Hematopoietic multipotent progenitor cell treated with erythropoietin and hydrocortisone succinate and interleukin-3 and kit ligand, for 8 days (in vitro differentiated cells): ENCODE results near the gene AIG1.
A peak's percentile ranks its signal among the peaks of the same experiment; 100 is the strongest.

Experiments used
- DNase-seq: peaks from one replicate; pipeline ENCODE4 v3.0.0-alpha.2; 2015

Gene AIG1

DNA sequence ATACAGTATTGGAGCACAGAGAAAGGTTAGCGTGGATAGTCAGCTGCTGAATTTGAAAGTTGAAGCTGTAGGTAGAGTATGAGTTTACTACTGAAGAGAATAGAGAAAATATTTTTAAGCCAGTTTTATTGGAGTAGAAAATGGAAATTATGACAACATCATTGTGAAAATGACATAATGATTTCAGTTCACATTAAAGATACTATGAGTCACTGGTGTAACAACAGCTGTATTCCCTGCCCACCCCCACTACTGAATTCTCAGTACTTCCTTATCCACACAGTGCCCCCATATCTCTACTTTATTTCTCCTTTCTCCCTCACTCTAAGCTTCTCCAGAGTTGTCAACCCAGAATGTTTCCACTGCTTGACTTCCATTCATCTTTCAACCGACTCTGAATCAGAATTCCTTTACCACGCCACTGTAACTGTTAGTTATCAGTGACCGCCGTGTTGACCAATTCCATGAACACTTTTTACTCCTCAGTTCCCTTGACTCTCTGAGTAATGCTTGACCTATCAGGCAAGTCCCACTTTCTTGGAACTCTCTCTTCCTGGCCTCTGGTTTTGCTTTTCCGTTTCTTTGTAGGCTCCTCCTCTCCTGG is 139.6 kb downstream of the AIG1 start:
- DNase-seq: no peak

DNA sequence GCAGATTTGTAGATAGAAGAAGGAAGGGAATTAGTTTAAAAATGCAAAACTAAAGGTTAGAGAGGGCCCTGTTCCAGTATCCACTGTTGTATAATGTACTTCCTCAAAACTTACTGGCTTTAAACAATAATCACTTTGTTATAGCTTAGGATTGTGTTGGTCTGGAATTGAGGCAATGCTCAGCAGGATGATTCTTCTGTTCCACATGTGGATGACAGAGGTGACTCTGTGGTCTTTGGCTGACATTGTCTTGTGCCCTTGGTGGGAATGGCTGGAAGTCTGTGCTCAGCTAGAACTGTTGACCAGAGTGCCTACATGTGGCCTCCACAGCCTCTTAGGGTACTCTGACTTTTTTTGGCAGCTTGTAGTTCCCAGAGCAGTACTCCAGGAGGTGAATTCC is 143.4 kb downstream of the AIG1 start:
- DNase-seq: no peak

DNA sequence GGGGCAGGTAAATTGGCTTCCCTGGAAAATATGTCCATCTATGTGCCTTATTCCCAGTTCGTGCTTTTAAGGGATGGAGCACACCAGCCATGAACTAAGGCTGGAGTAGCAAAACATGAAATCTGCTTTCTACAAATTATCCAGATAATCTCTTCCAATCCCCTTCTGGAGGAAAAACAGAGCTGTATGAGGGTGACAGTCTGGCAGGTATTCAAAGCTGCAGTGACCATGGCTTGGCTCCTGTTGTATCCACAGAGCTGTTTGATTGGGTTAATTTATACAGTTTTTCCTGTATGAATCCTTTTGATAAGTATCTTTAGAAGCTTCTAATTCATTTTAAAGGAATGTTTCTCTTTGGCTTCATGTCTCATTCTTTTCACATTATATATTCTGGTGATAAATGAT is 144.4 kb downstream of the AIG1 start:
- no peak for DNase-seq

DNA sequence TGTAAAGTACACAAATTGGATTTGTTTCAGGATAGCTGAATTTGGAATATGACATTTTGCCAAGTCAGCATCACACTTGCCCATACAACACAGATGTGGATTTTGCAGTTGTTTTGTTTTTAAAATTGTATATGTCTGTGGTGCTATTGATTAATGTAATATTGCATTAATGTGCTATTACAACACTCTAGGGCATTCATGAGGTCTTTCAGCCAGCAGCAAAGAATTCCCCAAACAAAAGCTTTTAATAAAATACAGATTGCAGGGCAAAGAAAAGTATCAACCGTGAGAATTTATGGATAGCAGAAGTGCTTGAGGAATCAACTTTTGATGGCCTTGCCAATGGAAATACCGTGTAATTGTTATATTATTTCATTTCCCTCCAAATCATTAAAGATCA is 144.9 kb downstream of the AIG1 start:
- no peak for DNase-seq

DNA sequence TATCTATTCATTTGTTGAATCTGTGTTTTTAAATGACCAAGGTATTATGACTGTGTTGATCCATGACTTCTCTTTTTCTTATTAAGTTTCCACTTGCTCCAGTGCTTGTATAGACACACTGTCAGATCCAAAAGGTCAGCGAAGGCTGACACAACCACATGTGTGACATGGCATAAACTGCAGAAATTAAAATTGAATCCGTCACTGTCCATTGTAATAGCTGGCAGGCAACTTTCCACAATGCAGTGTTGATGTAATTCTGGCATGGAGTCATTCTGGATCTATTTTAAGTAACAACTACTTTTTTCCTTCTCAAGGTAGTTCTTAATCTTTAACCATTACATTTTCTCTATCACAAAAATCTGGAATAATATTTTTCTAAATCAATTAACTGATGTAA is 145.3 kb downstream of the AIG1 start:
- no peak for DNase-seq

DNA sequence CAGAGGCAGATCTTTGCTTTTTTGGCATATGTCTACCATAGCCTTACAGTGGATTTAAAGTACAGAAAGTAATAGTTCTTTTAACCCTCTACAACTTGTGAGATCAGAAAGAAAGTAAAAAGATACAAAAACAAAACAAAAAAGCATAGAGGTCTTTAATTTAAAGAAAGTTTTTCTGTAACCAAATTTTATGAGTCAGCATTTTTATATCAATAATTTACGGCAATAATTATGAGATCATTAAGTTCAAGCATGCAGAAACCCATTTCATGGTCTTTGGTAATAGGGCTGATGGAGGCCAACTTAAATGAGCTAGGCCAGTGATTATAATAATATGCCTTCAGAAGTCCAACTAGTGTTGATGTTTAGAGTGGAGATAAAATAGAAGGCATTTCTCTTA is 145.9 kb downstream of the AIG1 start:
- no peak for DNase-seq

DNA sequence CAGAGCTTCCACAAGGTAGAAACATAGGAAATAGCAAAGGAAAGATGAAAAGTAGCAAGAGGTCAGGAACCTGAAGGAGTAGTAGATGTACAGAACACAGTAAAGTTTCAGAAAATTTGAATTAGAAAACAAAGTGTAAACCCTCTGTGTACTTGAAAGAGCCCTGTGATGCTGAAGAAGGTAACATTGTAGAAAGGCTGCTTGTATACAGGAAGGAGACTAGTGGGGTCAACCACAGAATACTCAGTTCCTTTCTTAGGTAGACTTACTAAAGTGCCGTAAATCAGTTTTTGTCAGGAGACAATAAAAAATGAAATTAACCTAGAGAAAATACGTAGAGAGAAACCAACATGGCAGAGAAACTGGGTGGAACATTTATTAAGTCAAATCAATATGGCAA is 149.7 kb downstream of the AIG1 start:
- no peak for DNase-seq

DNA sequence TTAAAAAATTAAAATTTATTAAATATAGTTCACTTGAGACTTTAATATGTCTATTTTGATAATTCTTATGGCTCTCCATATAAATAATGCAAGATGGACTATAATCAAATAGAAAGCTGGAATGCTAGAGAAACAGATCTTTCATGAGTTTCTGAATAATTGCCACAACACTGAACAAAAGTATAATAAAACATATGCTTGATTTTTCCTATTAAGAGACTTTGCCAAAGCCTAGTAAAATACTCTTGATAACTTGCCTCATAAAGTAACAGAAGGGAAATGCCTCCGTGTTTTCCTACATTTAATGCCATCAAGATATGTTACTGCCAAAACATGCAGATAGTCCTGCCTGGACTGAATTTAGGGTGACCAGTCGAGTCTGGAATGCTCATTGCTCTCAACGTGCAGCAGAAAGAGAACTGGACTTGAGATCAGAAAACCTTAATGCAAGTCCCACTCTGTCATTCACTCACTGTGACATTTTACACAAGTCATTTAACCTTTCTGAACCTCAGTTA is 153.2 kb downstream of the AIG1 start:
- no peak for DNase-seq

DNA sequence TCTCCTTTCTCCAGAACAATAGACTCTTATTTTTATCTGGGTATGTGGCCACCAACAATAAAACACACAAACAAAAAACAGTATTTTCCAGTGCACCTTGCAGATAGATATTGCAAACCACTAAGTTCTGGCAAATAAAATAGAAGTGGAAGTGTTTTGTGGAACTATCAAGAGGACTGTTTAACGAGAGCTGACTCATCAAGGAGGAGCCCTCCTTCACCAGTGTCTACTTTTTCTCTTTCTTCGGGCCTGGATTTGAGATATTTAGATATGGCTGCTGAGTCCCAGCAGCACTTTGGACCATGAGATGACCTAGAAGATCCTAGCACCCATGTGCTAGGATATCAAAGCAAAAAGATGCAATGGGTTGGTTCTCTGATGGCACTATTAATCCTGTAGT is 154.7 kb downstream of the AIG1 start:
- DNase-seq: no peak

DNA sequence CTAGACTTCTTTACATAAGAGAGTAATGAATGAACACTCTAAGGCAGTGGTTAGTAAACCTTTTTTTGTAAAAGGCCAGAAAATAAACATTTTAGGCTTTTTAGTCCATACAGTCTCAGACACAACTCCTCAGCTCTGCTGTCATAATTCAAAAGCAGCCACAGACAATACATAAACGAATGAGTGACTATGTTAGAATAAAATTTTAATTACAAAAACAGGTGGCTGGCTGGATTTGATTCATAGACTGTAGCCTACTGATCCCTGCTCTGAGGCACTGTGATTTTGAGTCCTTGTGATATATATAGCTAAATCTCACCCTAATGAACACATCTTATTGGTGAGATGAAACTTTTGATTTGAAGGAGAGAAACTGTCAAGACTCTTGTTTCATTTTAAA is 155.1 kb downstream of the AIG1 start:
- DNase-seq: no peak

DNA sequence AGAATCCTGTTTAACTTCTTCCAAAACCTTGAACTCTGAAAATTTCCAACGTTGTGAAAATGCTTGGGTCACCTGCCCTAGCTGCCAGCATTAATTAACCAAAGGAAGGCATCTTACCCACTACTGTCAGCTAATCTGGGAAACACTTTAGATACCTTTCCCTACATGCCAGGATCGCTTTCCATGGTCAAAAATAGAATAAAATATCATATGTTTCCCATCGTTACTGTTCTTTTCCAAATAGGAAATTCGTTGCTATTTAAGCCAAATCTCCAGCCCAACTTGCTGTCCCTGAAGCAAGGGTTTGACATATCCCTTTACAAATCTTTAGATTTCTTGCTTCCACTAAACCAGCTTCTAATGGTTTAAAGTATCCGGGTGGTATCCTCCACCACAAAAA is 157.5 kb downstream of the AIG1 start:
- no peak for DNase-seq

DNA sequence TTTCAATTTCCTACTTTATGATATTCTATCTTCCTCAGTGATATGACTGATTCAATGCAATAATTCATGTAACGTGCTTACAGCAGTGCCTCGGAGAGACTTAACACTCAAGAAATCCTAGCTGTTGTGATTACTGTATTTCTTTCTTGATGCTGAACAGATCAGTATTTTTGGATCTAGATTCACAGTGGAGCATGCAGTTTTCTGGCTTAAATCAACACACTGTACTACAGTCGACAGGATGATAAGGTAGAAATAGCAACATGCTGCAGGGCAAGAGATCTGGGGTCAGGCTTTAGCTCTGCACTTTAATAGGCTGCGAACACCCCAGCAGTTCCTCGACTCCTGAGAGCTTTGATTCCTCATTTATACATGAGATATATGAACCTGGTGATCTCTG is 161.0 kb downstream of the AIG1 start:
- no peak for DNase-seq

DNA sequence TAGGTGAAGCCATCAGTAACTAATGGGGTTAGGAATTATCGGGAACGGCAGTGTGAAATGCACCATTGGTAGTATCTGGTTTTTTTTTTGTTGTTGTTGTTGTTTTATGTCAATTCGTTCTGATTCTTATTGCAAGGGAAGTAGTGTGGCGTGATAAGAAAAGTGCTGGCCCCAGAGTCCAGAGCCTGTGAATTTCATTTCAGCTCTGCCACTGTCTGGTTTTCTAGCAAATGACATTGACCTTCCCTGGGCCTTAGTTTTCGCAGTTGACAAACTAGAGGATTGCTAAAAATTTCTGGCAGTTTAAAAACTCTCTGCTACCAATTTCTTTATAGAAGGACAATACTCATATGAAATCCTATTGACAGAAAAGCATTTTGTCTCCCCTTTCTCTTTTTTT is 161.6 kb downstream of the AIG1 start:
- no peak for DNase-seq

DNA sequence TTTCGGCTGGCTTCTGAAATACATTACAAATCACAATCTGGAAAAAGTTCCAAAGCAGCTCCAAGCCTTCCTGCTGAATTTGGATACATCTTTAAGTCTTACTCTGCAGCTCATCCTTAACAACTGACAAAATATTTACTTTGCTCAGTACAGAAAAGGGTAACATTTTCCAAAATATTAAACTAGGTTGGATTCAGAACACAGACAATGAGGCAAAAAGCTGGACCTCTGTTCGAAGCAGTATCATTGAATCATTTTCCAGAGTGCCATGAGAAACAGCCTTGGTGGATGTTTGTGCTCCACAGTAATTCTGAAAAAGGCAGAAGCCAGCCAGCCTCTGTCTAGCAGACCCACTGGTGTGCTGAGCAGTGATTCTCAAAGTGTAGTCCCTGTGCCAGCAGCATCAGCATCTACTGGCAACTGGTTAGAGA is 162.1 kb downstream of the AIG1 start:
- no peak for DNase-seq

DNA sequence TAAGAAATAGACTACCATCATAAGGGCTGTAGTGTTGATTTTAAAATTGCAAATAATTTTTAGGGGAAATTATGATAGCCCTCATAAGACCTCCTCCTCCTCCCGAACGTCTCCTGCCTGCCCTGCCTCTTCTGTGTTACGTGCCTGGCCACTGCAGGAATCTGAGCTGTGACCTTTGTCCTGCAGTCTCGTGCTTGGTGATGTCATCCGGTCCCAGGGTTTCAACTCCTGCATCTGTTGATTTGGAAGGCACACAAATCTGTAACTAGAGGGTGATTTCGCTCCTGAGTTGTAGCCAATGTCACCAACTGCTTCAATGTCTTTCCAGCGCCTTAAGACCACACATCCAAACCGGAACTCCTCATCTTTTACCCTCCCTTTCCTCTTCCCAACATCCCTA is 163.2 kb downstream of the AIG1 start:
- DNase-seq: no peak

DNA sequence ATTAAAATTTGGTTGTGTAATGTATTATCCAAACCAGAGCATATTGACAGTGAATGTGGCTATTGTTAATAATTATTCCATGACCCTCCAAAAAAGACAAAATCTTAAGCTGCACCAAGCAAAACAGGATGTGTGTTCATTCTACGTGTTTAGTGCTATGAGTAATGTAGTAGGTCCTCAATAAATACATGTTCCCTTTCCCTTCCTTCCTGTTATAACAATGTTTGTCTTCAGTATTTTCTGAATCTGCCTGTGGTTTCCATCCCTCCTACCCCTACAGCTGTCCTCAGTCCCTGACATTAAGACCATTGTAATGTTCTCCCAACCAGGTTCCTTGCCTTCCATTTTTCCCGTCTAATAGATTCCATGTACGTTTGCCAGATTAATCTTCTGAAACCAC is 163.8 kb downstream of the AIG1 start:
- DNase-seq: no peak

DNA sequence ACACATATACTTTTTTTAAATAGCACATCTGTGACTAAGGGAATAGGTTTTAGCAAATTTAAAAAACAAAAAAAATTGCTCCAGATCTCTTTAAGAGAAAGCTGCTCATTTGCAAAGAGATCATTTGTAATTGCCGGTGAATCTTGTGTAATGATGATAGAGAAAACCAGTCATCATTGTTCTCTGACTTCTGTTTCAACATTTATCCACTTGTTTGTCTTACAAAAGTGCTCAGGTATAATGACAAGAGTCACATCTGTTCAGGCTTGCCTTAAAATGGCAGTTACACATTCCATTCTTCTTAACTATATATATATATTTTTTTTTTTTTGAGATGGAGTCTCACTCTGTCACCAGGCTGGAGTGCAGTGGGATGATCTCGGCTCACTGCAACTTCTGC is 165.2 kb downstream of the AIG1 start:
- DNase-seq: no peak

DNA sequence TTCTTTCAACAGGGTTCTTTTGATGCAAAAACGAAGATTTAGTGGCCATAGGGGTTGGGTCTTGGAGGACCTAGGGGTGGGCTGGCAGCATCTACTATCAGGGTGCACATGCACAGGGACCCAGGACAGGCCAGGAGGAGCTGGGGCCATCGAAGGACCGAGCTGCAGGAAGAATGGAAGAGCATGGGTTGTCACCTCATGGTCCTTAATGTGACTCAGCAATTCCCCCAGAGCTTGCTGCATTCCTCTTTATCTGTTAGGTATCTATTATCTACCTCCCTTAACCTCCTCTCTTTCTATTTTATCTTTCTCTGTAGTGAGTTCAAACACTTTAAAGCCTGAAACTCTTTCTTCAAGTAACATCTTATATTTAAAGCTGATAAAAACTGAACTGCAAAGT is 167.0 kb downstream of the AIG1 start:
- no peak for DNase-seq

DNA sequence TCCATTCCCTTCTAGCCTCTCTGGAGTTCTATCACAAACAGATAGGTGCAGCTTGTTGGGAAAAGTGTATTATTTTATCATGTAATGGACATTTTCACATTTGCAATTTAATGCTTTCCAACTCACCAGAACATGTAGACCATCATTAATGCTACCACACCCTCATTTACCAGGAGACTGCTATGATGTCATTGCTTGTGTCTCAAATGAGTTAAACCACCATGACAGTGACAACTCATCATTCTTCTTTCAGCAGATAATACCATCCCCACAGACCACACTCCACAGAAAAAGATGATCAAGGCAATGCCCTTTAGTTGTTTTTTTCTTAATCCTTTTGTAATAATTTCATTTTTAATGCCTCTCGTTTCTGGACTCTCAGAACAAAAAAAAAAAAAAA is 168.7 kb downstream of the AIG1 start:
- DNase-seq: no peak

DNA sequence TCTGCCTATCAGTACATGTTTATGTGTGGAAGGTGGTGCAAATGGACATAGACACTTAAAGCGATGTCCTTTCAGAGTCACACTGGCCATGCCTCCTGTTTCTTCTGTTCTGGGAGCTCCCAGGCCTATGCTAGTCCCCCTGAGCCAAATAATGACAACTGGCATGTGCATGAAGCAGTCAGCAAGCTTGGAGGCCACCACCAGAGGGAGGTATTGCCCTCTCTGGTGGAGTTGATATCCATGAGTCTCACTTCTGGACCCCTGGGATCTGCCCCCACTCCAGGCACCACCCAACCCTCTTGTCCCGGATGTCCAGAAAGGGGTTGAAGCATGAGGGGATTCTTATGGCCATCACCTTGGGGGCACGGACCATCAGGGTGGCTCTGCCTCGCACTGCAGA is 172.2 kb downstream of the AIG1 start:
- peak; percentile 40 for DNase-seq

DNA sequence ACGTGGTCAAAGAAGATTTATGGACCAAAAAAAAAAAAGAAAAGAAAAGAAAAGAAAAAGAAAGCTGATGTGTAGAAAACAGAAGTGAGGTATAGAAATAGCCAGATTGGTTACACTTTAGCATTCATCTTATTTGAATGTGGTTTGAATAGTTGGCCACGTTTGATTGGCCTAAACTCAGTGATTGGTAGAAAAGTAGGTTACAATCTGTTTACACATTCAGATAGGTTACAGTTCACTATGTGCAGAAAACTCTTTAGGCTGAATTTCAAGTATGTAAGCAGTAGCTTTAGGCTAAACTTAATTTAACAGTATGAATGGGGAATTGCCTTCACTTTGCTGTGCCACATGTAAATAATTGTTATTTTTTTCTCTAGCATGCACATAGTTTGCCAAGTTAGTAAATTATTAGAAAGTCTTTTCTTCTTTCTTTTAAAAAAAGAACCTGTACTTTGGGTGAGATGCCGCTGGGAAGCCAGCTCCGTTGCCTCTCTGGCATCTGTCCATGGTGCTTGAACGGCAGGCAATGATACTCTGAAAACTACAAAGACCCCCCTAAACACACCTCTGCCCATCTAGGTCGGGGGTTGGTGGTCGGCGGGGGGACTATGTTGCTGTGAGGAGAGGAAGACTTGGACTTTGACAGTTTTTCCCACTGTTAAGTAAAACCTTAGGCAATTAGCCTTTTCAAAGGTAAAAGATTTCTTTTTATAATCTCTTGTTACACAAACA is 173.0 kb downstream of the AIG1 start:
- DNase-seq: no peak

DNA sequence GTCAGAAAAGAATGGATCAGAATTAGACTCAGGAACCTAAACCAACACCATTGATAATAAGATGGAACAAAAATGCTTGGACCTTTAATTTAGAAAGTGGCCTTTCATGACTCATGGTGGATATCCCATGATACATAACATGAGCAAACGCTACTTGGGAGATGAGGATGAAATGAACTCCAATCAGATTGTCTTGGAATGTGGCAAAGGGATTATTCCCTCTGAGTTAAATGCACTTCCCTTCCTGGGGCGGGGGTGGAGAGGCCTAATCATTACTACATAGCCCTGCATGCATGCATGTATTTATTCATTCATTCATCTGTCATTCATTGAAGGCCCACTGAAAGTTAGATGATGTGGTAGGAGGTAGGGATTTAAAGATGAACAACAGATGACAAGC is 174.0 kb downstream of the AIG1 start:
- DNase-seq: no peak

DNA sequence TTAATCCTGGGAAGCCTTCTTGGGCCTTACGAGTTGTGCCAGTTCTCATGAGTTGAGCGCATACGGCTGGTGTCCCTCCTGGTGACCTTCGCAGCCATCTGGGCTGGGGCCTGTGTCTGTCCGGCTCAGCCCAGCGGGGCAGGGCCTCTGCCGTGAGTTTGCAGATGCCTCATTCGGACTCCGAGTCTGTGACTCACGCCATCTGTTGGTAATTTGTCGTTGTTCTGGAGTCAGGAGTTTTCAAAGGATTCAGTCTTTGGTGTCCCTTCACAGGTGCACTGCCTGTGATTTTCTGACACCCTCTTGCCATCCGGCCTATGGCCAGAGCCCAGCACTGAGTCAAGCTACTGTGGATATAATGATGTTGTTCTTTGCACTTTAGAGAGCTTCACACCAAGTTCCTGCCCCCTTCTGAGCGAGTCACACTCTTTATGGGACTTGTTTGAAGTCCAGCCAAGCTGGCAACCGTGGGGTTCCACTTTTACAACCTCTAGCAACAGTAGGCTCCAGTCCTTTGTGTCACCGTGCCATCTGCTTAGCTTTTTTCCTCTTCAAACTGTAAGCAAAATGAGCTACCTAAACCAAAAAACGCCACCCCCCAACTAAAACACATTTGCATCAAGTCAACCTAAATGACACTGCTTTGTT is 175.6 kb downstream of the AIG1 start:
- no peak for DNase-seq

DNA sequence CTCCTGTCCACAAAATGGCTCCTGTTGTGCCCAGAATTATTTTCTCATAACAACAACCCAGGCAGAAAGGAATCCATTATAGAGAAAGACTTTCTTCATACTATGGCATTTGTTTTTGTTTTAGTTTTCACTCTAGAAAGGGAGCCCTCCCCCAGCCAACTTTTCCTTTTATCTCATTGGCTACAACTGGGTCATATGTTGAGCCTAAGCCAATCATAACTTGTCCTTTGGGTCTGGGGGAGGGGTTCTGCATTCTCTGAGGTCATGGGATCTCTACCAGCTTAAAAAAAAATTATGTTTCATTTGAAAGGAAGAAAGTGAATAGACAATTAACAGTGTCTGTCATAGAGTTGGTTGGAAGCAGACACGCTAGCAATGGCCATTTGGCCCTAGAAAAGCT is 177.6 kb downstream of the AIG1 start:
- no peak for DNase-seq
